Peyer's patch (tissue), 4 donors: ENCODE data around the gene SPSB4. TPM values are rescaled to one million over a fixed set of nuclear protein-coding genes. Genes with fewer than 3 reads are reported as not detected.
"Not testable (repeated sequence)": the region's sequence is repeated elsewhere in the genome, so short reads cannot be mapped to it uniquely, and the experiment has no call there.

Experiments used
- DNase-seq, 3 donors: peaks; one replicate each; pipeline ENCODE4 v3.0.0-alpha.2; 2017 to 2019
- H3K27ac ChIP-seq, 4 donors: fragments of 200-600 bp; sonication (generic); one replicate each; pipeline ENCODE4 v1.5.1; 2016 to 2019
- H3K27me3 ChIP-seq, 2 donors: fragments of 200-600 bp; sonication (generic); one replicate each; pipeline ENCODE4 v1.5.1; 2019
- H3K36me3 ChIP-seq, 3 donors: fragments of 200-600 bp; sonication (generic); one replicate each; pipeline ENCODE4 v1.5.1; 2016 to 2019
- H3K4me1 ChIP-seq, 4 donors: fragments of 200-600 bp; sonication (generic); one replicate each; pipeline ENCODE4 v1.5.1; 2016 to 2019
- H3K4me3 ChIP-seq, 4 donors: fragments of 200-600 bp; sonication (generic); 1 replicate in 3 of 4; 2 replicates in 1 of 4; pipeline ENCODE4 v1.5.1; 2016 to 2019; ENCODE audit warnings: mild to moderate bottlenecking in 1 of 4
- H3K9me3 ChIP-seq, 4 donors: fragments of 200-600 bp; sonication (generic); one replicate each; pipeline ENCODE4 v1.5.1; 2016 to 2019; ENCODE audit warnings: mild to moderate bottlenecking in 1 of 4
- POLR2A ChIP-seq, 2 donors: fragments of 450-650 bp; IDR thresholded peaks; one replicate each; pipeline ENCODE4 v1.5.1; 2017; ENCODE audit warnings: antibody characterized with exemption in 2 of 2, mild to moderate bottlenecking in 2 of 2, moderate library complexity in 2 of 2
- total RNA-seq, 4 donors: library from RNA; depleted of rRNA; stranded (reverse); fragments of >200 nt; gene quantifications; one replicate each; pipeline ENCODE4 v1.1.0, GENCODE V29; 2016
- TF ChIP-seq, protein P1 (sequence below), 6 experiments: fragments of 450-650 bp in 4 of 6; fragments of 200-600 bp in 2 of 6; sonication (generic) in 1 of 6; IDR thresholded peaks; one replicate each; pipeline ENCODE4 v1.5.1; 2017 to 2019; ENCODE audit warnings: antibody characterized with exemption in 6 of 6, mild to moderate bottlenecking in 3 of 6, moderate library complexity in 1 of 6

SPSB4 gene
- total RNA-seq, 4 donors from 2014 or later = 0.35 TPM; not detected in 3

DNA sequence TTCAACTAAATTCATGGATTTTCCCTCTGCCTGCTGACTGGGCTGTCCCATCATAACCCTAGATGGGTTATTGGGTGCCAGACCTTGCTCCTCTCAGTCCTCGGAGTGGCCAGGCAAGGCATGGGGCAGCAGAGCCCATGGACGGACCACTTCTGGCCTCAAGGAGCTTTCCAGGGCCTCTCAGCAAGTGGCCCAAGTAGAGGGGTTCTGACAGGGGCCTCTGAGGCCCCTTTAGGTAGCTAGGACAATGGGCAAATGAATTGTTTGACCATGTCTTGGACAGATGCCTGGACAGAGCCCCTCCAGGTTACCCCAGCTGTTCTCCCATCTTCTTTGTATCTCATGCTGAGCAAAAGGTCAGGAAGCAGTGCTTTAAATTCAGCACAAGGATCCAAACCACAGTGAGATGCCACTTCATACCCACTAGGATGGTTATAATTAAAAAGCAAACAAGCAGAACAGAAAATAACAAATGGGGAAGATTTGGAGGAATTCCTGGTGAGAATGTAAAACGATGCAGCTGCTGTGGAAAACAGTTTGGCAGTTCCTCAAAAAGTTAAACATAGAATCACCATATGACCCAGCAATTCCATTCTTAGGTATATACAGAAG is 61.6 kb downstream of the SPSB4 start:
- Histone ChIP-seq H3K4me1 (no peaks in the 10 kb centered on the region), H3K27me3 (no peaks in the 10 kb centered on the region), H3K9me3 (no peaks in the 10 kb centered on the region), H3K27ac (no peak overlapping the region), H3K4me3 (no peak overlapping the region), H3K36me3 (no peaks in the 10 kb centered on the region)
- TF ChIP-seq POLR2A (IDR thresholded peaks at IDR 0.05) = no peak
- TF ChIP-seq, protein P1, sequence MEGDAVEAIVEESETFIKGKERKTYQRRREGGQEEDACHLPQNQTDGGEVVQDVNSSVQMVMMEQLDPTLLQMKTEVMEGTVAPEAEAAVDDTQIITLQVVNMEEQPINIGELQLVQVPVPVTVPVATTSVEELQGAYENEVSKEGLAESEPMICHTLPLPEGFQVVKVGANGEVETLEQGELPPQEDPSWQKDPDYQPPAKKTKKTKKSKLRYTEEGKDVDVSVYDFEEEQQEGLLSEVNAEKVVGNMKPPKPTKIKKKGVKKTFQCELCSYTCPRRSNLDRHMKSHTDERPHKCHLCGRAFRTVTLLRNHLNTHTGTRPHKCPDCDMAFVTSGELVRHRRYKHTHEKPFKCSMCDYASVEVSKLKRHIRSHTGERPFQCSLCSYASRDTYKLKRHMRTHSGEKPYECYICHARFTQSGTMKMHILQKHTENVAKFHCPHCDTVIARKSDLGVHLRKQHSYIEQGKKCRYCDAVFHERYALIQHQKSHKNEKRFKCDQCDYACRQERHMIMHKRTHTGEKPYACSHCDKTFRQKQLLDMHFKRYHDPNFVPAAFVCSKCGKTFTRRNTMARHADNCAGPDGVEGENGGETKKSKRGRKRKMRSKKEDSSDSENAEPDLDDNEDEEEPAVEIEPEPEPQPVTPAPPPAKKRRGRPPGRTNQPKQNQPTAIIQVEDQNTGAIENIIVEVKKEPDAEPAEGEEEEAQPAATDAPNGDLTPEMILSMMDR (IDR thresholded peaks at IDR 0.05) = no peak
- DNase-seq = no peak

DNA sequence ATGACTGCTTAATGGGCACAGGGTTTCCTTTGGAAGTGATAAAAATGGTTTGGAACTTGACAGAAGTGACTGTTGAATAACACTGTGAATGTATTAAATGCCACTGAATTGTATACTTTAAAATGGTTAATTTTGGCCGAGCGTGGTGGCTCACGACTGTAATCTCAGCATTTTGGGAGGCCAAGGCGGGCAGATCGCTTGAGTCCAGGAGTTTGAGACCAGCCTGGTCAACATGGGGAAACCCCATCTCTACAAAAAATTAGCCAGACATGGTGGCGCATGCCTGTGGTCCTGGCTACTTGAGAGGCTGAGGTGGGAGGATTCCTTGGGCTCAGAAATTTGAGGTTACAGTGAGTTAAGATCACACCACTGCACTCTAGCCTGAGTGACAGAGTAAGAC is 62.5 kb downstream of the SPSB4 start:
- H3K27ac ChIP-seq, H3K4me3 ChIP-seq, H3K9me3 ChIP-seq, H3K27me3 ChIP-seq, H3K4me1 ChIP-seq, H3K36me3 ChIP-seq, DNase-seq: not testable (repeated sequence)

DNA sequence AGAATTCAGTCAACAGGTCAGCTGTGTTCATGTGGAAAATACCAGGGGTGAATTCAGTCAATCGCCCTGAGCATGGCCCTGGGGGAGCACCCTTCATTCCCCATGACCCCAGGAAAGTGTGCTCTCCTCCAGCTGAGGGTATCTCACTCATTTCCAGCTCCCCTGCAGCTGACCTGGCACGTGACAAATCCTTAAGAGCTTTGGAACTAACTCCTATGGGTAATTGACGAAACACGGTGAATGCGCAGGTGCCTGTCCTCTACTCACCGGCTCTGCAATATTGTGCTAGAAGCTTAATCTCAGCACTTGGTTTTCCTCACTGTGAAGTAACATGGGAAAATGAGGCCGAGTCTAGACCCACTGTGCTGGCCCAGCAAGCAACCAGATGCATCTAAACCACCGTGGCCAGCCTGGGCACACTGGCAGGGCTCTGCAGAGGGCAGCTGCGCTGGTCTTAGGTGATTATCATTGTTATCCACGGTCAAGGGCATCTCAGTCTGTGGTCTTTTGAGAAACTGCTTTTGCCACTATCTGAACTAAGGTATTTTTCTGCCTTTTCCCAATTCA is 63.1 kb downstream of the SPSB4 start:
- Histone ChIP-seq H3K4me3 (no peak overlapping the region), H3K4me1 (no peaks in the 10 kb centered on the region), H3K27ac (no peak overlapping the region), H3K36me3 (no peaks in the 10 kb centered on the region), H3K9me3 (no peaks in the 10 kb centered on the region), H3K27me3 (no peaks in the 10 kb centered on the region)
- TF ChIP-seq, protein P1 (IDR thresholded peaks at IDR 0.05) = no peak
- no peak for TF ChIP-seq POLR2A (IDR thresholded peaks at IDR 0.05)
- no peak for DNase-seq

DNA sequence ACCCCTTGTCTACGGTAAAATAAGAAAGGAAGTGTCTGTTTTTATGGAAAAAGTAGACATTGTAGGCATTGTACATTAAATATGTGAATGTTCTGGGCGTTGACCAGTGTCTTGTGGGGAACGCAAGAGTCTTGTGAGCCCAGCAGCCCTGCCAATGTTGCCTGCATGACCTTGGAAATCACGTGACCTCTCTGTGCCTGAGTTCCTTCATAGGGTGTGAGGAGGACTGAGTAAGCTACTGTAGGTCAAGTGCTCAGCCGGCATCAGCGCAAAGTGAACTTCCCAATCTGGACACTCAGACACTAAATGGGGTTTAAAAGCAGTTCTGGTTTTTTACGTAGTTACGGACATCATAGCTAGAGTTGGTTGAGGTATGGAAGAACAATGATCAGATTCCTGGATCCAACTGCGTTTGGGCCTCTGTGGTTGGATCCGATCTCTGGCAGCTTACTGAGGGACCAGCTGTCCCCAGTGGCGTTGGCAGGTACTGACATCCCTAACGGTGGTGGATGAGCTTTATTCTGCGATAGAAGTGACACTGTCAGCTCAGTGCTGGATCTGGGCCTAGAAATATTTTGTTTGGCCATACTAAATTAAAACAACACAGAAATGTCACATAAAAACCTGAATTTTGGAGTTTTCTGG is 63.8 kb downstream of the SPSB4 start:
- no peak for DNase-seq
- H3K4me1 ChIP-seq = no peaks in the 10 kb centered on the region
- no peaks in the 10 kb centered on the region for H3K36me3 ChIP-seq
- H3K27me3 ChIP-seq = no peaks in the 10 kb centered on the region
- TF ChIP-seq, protein P1 (IDR thresholded peaks at IDR 0.05) = peak in 3 of 6 experiments; percentile 8 to 23 (median 19)
- TF ChIP-seq POLR2A (IDR thresholded peaks at IDR 0.05) = no peak
- H3K4me3 ChIP-seq = no peak overlapping the region
- H3K9me3 ChIP-seq = no peaks in the 10 kb centered on the region
- peak overlapping the region in 3 of 4 donors; percentile 22 to 44 (median 39) for H3K27ac ChIP-seq

DNA sequence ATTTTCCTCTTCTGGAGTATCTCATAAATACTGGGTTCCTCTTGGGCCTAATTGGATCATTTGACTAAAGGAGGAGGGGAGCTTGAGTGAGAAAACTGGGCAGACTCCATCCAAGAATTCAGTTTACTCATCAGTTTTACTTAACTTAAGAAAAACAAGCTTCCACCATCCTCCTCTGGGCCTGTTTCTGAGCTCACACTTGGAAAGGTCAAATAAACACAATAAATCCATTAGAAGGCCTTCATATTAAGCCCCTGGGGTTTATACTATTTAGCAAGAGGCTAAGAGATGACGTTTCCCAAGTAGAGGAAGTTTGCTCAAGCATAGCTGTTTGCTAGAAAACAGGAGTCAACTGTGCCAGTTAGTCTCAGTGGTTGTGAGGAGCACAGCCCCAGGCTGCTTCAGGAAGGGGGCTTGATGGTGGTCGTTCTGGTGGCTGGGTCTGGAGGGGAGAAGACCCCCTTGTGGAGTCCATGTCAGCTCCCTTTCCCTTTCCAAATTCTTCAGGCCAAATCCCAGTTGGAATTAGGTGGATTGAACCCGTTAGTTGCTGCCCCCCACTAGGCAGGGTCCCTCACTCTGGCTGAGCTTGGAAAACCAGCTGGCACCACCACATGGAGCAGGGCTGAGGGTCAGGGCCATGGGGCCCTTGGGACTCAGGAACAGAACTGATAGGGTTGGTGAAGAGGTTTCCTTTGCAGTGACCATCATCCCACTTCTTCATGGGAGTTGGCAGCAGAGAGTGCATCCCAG is 64.8 kb downstream of the SPSB4 start:
- no peaks in the 10 kb centered on the region for H3K4me1 ChIP-seq
- no peak for DNase-seq
- H3K36me3 ChIP-seq = no peaks in the 10 kb centered on the region
- TF ChIP-seq, protein P1 (IDR thresholded peaks at IDR 0.05) = no peak
- no peak for TF ChIP-seq POLR2A (IDR thresholded peaks at IDR 0.05)
- no peaks in the 10 kb centered on the region for H3K9me3 ChIP-seq
- no peaks in the 10 kb centered on the region for H3K27me3 ChIP-seq
- H3K27ac ChIP-seq = peak overlapping the region; percentile 23 to 77 (median 44)
- H3K4me3 ChIP-seq = no peak overlapping the region

DNA sequence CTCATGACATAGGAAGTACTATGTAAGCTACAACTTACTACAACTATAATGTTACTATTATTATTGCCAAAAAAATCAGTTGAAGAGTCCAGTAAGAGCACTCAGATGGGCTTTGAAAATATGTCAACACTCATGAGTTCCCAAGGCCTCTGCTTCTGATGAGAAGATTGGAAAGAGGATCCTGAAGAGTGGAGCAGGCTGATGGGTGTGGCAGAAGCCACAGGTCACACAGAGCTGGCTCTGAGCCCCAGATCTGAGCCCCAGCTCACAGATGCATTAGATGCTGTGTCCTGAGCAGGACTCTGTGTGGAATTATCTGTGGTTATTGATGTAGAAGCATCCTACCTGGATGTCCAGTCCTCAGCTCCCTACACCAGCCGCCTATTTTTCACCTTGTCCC is 65.6 kb downstream of the SPSB4 start:
- H3K27ac ChIP-seq = peak overlapping the region in 2 of 4 donors; percentile 58 to 77

DNA sequence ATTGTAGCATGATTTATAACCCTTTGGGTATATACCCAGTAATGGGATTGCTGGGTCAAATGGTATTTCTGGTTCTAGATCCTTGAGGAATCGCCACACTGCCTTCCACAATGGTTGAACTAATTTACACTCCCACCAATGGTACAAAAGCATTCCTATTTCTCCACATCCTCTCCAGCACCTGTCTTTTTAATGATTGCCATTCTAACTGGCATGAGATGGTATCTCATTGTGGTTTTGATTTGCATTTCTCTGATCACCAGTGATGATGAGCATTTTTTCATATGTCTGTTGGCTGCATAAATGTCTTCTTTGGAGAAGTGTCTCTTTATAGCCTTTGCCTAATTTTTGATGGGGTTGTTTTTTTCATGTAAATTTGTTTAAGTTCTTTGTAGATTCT is 66.8 kb downstream of the SPSB4 start:
- not testable (repeated sequence) for H3K36me3 ChIP-seq, H3K4me1 ChIP-seq, H3K27me3 ChIP-seq, DNase-seq, H3K27ac ChIP-seq, H3K4me3 ChIP-seq, H3K9me3 ChIP-seq

More for the DNA sequence above, 65.6 kb downstream of the SPSB4 start:
- no peaks in the 10 kb centered on the region for H3K9me3 ChIP-seq
- no peaks in the 10 kb centered on the region for H3K27me3 ChIP-seq
- no peaks in the 10 kb centered on the region for H3K36me3 ChIP-seq
- no peak for TF ChIP-seq POLR2A (IDR thresholded peaks at IDR 0.05)
- TF ChIP-seq, protein P1 (IDR thresholded peaks at IDR 0.05) = no peak
- no peak for DNase-seq
- H3K4me1 ChIP-seq = no peaks in the 10 kb centered on the region
- no peak overlapping the region for H3K4me3 ChIP-seq
